ENCODE results near the gene NKD2. TPM values are rescaled to one million over a fixed set of nuclear protein-coding genes. Genes with fewer than 3 reads are reported as not detected.
"Not testable (repeated sequence)": the region's sequence is repeated elsewhere in the genome, so short reads cannot be mapped to it uniquely, and the experiment has no call there.

Gene NKD2
- total RNA-seq, 1 donor from 2014 or later: 28.3 TPM

DNA sequence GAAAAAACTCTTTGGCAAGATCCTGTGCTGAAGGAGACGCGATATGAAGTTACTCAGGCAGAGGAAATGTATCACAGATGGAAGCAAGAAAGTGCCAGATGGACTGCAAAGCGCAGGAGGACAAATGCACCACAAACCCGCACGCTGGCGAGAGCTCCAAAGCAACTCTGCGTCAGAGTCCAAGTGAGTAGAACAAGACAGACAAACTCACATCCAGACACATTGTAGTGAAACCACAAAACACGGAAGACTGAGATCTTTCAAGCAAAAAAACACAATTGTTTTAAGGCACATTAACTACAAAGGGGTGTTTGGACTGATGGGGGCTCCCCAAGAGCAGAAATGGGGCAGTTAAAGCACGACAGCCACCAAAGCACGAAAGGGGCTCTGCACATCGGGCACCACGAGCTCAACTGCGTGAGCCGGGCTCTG, 39.2 kb upstream of the NKD2 start:
- TF ChIP-seq, protein P1, sequence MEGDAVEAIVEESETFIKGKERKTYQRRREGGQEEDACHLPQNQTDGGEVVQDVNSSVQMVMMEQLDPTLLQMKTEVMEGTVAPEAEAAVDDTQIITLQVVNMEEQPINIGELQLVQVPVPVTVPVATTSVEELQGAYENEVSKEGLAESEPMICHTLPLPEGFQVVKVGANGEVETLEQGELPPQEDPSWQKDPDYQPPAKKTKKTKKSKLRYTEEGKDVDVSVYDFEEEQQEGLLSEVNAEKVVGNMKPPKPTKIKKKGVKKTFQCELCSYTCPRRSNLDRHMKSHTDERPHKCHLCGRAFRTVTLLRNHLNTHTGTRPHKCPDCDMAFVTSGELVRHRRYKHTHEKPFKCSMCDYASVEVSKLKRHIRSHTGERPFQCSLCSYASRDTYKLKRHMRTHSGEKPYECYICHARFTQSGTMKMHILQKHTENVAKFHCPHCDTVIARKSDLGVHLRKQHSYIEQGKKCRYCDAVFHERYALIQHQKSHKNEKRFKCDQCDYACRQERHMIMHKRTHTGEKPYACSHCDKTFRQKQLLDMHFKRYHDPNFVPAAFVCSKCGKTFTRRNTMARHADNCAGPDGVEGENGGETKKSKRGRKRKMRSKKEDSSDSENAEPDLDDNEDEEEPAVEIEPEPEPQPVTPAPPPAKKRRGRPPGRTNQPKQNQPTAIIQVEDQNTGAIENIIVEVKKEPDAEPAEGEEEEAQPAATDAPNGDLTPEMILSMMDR (IDR thresholded peaks at IDR 0.05; ENCODE audit: unreplicated experiment): no peak
- H3K4me3 Mint-ChIP-seq (ENCODE audit: low read depth): no peak overlapping the region
- no peak overlapping the region for H3K27ac Mint-ChIP-seq

DNA sequence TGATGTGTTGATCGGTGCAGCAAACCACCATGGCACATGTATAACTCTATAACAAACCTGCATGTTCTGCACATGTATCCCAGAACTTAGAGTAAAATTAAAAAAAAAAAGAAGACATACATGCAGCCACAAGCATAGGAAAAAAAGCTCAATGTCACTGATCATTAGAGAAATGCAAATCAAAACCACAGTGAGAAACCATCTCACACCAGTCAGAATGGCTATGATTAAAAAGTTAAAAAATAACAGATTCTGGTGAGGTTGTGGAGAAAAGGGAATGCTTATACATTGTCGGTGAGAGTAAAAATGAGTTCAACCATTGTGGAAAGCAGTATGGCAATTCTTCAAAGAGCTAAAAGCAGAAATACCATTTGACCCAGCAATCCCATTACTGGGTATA, 36.0 kb upstream of the NKD2 start:
- not testable (repeated sequence) for DNase-seq (ENCODE audit: low spot score, unreplicated experiment); H3K36me3 Mint-ChIP-seq (ENCODE audit: insufficient read depth); H3K4me1 Mint-ChIP-seq (ENCODE audit: low read depth); H3K4me3 Mint-ChIP-seq (ENCODE audit: low read depth); H3K9me3 Mint-ChIP-seq (ENCODE audit: low read depth); H3K27ac Mint-ChIP-seq
- H3K27me3 Mint-ChIP-seq: peaks cover 43% of the 10 kb centered on the region

More for the DNA sequence above, 39.2 kb upstream of the NKD2 start:
- Mint-ChIP-seq H3K36me3 (ENCODE audit: insufficient read depth) (no peaks in the 10 kb centered on the region), H3K27me3 (peaks cover 56% of the 10 kb centered on the region), H3K9me3 (ENCODE audit: low read depth) (no peaks in the 10 kb centered on the region), H3K4me1 (ENCODE audit: low read depth) (no peaks in the 10 kb centered on the region)
- no peak for DNase-seq (ENCODE audit: low spot score, unreplicated experiment)

DNA sequence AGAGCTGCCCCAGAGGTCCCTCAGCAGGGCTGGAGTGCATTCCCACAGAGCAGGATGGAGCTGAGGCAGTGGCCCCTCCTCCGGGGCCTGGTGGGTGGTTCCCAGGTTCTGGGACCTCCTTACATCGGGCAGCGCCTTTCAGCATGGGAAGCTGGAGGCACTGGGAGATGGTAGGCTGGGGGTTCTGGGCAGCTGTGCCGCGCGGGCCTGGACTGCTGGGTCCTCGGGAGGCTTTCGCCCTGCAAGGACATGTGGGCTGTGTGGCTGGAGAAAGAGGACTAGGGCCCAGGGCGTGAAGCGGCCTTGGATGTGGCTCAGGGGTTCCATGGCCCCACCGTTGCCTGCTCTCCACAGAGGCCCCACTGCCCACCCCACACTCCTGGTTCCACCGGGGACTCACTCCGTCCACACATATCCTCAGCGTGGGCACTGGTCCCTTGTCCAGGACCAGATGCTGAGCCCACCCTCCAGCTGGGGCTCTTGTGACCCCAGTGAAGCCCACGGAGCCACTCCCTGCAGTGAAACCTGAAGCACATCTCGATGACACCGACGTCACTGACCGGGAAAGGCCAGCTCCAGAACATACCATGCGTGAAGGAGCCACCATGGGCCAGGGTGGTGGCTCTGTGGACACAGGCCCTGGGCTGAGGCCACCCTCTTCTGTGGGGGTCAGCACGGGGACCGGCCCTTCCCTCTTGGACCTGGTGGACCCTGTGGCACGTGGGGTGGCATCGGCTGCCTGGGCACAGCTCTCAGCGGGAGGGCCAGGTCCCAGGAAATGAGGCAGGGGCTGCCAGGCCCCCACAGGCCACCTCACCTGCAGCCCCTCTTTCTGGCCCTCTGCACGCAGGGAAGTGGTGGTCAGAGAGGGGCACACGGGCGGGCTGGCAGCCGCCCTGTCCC, 31.5 kb upstream of the NKD2 start:
- Mint-ChIP-seq H3K9me3 (ENCODE audit: low read depth) (no peaks in the 10 kb centered on the region), H3K27ac (no peak overlapping the region), H3K36me3 (ENCODE audit: insufficient read depth) (no peaks in the 10 kb centered on the region), H3K27me3 (peaks cover 28% of the 10 kb centered on the region), H3K4me1 (ENCODE audit: low read depth) (no peaks in the 10 kb centered on the region), H3K4me3 (ENCODE audit: low read depth) (no peak overlapping the region)
- DNase-seq (ENCODE audit: low spot score, unreplicated experiment): no peak
- TF ChIP-seq, protein P1 (IDR thresholded peaks at IDR 0.05; ENCODE audit: unreplicated experiment): no peak

DNA sequence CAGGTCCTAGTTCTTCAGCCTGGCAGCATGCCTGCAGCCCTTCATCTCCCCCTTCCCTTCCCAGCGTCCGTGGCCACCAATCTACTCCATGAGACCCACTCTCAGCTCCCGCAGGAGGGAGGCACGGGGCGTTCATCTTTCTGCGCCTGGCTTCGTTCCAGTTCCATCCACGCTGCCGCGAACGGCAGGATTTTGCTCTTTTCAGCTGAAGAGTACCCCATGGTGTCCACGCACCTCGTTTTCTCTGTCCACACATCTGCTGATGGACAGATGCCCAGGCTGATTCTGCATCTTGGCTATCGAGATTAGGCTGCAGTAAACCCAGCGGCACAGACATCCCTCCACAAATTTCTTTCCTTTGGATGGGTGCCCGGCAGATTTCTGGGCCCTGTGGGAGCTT, 30.5 kb upstream of the NKD2 start:
- TF ChIP-seq, protein P1 (IDR thresholded peaks at IDR 0.05; ENCODE audit: unreplicated experiment): no peak
- no peak overlapping the region for H3K27ac Mint-ChIP-seq
- DNase-seq (ENCODE audit: low spot score, unreplicated experiment): no peak
- H3K27me3 Mint-ChIP-seq: peaks cover 18% of the 10 kb centered on the region
- no peak overlapping the region for H3K4me3 Mint-ChIP-seq (ENCODE audit: low read depth)
- H3K9me3 Mint-ChIP-seq (ENCODE audit: low read depth): no peaks in the 10 kb centered on the region
- no peaks in the 10 kb centered on the region for H3K4me1 Mint-ChIP-seq (ENCODE audit: low read depth)
- H3K36me3 Mint-ChIP-seq (ENCODE audit: insufficient read depth): no peaks in the 10 kb centered on the region

DNA sequence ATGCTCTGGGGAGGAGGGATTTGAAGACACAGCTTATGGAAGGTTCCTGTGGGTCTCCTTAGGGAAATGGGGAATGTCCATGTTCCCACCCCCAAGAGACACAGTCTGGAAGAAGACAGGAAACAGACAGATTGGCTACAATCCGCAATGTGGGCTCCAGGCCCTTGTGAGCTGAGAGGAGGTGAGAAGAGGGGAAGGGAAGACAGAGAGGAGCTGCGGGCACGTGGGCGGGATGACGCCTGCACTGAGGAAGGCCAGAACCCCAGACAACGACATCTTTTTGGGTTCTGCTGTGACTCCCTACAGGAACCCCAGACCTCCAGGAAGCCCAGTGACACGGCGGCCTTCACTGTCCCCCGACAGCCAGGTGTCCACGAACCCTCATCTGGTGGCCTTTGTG, 29.9 kb upstream of the NKD2 start:
- TF ChIP-seq, protein P1 (IDR thresholded peaks at IDR 0.05; ENCODE audit: unreplicated experiment): no peak
- Mint-ChIP-seq H3K27me3 (peaks cover 16% of the 10 kb centered on the region), H3K4me3 (ENCODE audit: low read depth) (no peak overlapping the region), H3K4me1 (ENCODE audit: low read depth) (no peaks in the 10 kb centered on the region), H3K9me3 (ENCODE audit: low read depth) (no peaks in the 10 kb centered on the region), H3K27ac (no peak overlapping the region), H3K36me3 (ENCODE audit: insufficient read depth) (no peaks in the 10 kb centered on the region)
- DNase-seq (ENCODE audit: low spot score, unreplicated experiment): no peak
